ENCODE measurements around the gene COQ8B.
"Not testable (repeated sequence)": the region's sequence is repeated elsewhere in the genome, so short reads cannot be mapped to it uniquely, and the experiment has no call there.

Gene COQ8B

GRCh38 chr19:40716482-40717324 lies at the start of gene COQ8B, which contains the start of gene ITPKC:
Gene COQ8B (minus strand): TSS chr19:40716886. CDS start chr19:40714632, 2,254 bp downstream.
Gene ITPKC (plus strand): TSS chr19:40717112. CDS start chr19:40717136, 24 bp downstream.
- no peak for TF ChIP-seq YY1 (IDR thresholded peaks at IDR 0.05; ENCODE audit: insufficient read depth, insufficient read length)
- TF ChIP-seq ZNF274 (IDR thresholded peaks at IDR 0.05; ENCODE audit: low read depth, low read length), result no peak
- no peak for TF ChIP-seq SUZ12 (IDR thresholded peaks at IDR 0.05; ENCODE audit: extremely low read depth, insufficient read depth, insufficient read length)
- H3K9me3 ChIP-seq (ENCODE audit: insufficient read depth, low read length), result no peaks in the 10 kb centered on the region
- H3K4me1 ChIP-seq (ENCODE audit: insufficient read depth, insufficient read length), result peaks cover 2% of the 10 kb centered on the region
- H3K4me3 ChIP-seq (ENCODE audit: insufficient read length, low read depth), result peak within 1 kb of the TSS; percentile 87
- H3K36me3 ChIP-seq (ENCODE audit: insufficient read depth, insufficient read length, low read length), result peaks cover 9% of the 10 kb centered on the region
- no peaks in the 10 kb centered on the region for H3K27me3 ChIP-seq (ENCODE audit: insufficient read depth, insufficient read length)
- DNase-seq (ENCODE audit: low read depth, low spot score), result peak; percentile 86
- H3K9ac ChIP-seq (ENCODE audit: insufficient read length, low read depth), result peak within 1 kb of the TSS; percentile 89

DNA sequence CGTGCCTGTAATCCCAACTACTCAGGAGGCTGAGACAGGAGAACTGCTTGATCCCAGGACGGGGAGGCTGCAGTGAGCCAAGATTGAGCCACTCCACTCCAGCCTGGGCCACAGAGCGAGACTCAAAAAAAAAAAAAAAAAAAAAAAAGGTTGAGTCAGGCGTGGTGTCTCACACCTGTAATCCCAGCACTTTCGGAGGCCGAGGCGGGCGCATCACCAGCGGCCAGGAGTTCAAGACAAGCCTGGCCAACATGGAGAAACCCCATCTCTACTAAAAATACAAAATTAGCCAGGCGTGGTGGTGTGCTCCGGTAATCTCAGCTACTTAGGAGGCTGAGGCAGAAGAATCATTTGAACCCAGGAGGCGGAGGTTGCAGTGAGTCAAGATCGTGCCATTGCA lies 49.7 kb upstream of the COQ8B start:
- not testable (repeated sequence) for H3K4me1 ChIP-seq (ENCODE audit: insufficient read depth, insufficient read length); H3K9me3 ChIP-seq (ENCODE audit: insufficient read depth, low read length); DNase-seq (ENCODE audit: low read depth, low spot score); H3K9ac ChIP-seq (ENCODE audit: insufficient read length, low read depth); H3K27me3 ChIP-seq (ENCODE audit: insufficient read depth, insufficient read length); H3K4me3 ChIP-seq (ENCODE audit: insufficient read length, low read depth)
- H3K36me3 ChIP-seq (ENCODE audit: insufficient read depth, insufficient read length, low read length), result peaks cover 61% of the 10 kb centered on the region

DNA sequence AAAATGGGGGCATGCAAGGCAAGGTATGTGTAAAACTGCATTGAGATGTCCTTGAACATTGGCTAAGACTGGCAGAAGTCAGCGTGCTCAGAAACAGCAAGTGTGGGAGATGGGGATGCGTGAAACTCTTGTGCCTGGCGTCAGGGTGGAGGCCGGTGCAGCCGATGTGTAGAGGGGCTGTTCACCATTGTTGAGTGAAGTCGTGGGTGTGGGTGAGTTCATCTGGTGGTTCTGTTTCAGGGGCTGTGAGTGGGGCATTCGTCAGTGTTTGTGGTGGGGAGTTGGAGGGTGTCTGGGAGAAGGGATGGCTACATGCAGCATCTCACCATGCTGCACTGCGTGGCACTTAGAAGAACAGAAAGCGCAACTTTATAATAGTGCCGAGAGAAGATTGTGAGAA lies 47.3 kb upstream of the COQ8B start:
- H3K36me3 ChIP-seq (ENCODE audit: insufficient read depth, insufficient read length, low read length), result peaks cover 80% of the 10 kb centered on the region
- H3K4me3 ChIP-seq (ENCODE audit: insufficient read length, low read depth), result no peak overlapping the region
- no peaks in the 10 kb centered on the region for H3K9me3 ChIP-seq (ENCODE audit: insufficient read depth, low read length)
- no peak for DNase-seq (ENCODE audit: low read depth, low spot score)
- no peak overlapping the region for H3K9ac ChIP-seq (ENCODE audit: insufficient read length, low read depth)
- no peaks in the 10 kb centered on the region for H3K4me1 ChIP-seq (ENCODE audit: insufficient read depth, insufficient read length)
- H3K27me3 ChIP-seq (ENCODE audit: insufficient read depth, insufficient read length), result no peaks in the 10 kb centered on the region
- TF ChIP-seq ZNF274 (IDR thresholded peaks at IDR 0.05; ENCODE audit: low read depth, low read length) (no peak), SUZ12 (IDR thresholded peaks at IDR 0.05; ENCODE audit: extremely low read depth, insufficient read depth, insufficient read length) (no peak), YY1 (IDR thresholded peaks at IDR 0.05; ENCODE audit: insufficient read depth, insufficient read length) (no peak)

DNA sequence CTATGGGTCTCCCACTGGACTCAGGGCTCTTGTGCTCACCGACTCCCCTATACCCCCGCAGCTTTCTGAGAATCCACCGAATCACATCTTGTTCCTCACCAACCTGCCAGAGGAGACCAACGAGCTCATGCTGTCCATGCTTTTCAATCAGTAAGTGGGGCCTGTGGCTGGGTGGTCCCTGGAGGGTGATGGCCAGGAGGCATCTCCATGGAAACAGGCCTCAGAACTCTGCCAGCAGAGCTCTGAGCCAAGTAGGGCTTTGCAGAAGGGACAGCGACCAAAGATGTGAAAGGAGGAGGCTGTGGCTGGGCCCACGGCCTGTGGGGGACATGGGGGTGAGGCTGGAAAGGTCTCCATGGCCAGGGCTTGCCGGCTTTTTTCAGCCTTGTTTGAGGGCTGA lies 46.8 kb upstream of the COQ8B start:
- Histone ChIP-seq H3K9me3 (ENCODE audit: insufficient read depth, low read length) (no peaks in the 10 kb centered on the region), H3K36me3 (ENCODE audit: insufficient read depth, insufficient read length, low read length) (peaks cover 77% of the 10 kb centered on the region), H3K27me3 (ENCODE audit: insufficient read depth, insufficient read length) (no peaks in the 10 kb centered on the region), H3K9ac (ENCODE audit: insufficient read length, low read depth) (no peak overlapping the region), H3K4me3 (ENCODE audit: insufficient read length, low read depth) (no peak overlapping the region), H3K4me1 (ENCODE audit: insufficient read depth, insufficient read length) (no peaks in the 10 kb centered on the region)
- TF ChIP-seq ZNF274 (IDR thresholded peaks at IDR 0.05; ENCODE audit: low read depth, low read length), result no peak
- no peak for DNase-seq (ENCODE audit: low read depth, low spot score)

GRCh38 chr19:40762754-40763470 lies 46.2 kb upstream of the COQ8B start:
- Histone ChIP-seq H3K27me3 (ENCODE audit: insufficient read depth, insufficient read length) (no peaks in the 10 kb centered on the region), H3K4me3 (ENCODE audit: insufficient read length, low read depth) (no peak overlapping the region), H3K9me3 (ENCODE audit: insufficient read depth, low read length) (no peaks in the 10 kb centered on the region), H3K9ac (ENCODE audit: insufficient read length, low read depth) (no peak overlapping the region), H3K36me3 (ENCODE audit: insufficient read depth, insufficient read length, low read length) (peaks cover 82% of the 10 kb centered on the region), H3K4me1 (ENCODE audit: insufficient read depth, insufficient read length) (no peaks in the 10 kb centered on the region)
- no peak for TF ChIP-seq YY1 (IDR thresholded peaks at IDR 0.05; ENCODE audit: insufficient read depth, insufficient read length)
- TF ChIP-seq SUZ12 (IDR thresholded peaks at IDR 0.05; ENCODE audit: extremely low read depth, insufficient read depth, insufficient read length), result no peak
- TF ChIP-seq ZNF274 (IDR thresholded peaks at IDR 0.05; ENCODE audit: low read depth, low read length), result no peak
- no peak for DNase-seq (ENCODE audit: low read depth, low spot score)

DNA sequence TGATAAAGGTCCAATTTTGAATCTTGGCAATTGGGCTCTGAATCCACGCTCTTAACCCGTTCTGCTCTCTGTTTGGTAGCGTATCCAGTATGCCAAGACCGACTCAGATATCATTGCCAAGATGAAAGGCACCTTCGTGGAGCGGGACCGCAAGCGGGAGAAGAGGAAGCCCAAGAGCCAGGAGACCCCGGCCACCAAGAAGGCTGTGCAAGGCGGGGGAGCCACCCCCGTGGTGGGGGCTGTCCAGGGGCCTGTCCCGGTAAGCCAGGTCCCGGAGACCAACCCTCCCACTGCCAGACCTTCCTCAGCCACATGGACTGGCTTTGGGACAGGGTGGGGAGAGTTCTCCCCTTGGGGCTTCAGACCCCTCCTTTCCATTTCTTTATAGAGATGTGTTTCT lies 42.7 kb upstream of the COQ8B start:
- Histone ChIP-seq H3K9ac (ENCODE audit: insufficient read length, low read depth) (no peak overlapping the region), H3K9me3 (ENCODE audit: insufficient read depth, low read length) (no peaks in the 10 kb centered on the region), H3K36me3 (ENCODE audit: insufficient read depth, insufficient read length, low read length) (peaks cover 91% of the 10 kb centered on the region), H3K4me1 (ENCODE audit: insufficient read depth, insufficient read length) (peaks cover 12% of the 10 kb centered on the region), H3K4me3 (ENCODE audit: insufficient read length, low read depth) (no peak overlapping the region), H3K27me3 (ENCODE audit: insufficient read depth, insufficient read length) (no peaks in the 10 kb centered on the region)
- DNase-seq (ENCODE audit: low read depth, low spot score), result no peak
- TF ChIP-seq ZNF274 (IDR thresholded peaks at IDR 0.05; ENCODE audit: low read depth, low read length) (no peak), YY1 (IDR thresholded peaks at IDR 0.05; ENCODE audit: insufficient read depth, insufficient read length) (no peak), SUZ12 (IDR thresholded peaks at IDR 0.05; ENCODE audit: extremely low read depth, insufficient read depth, insufficient read length) (no peak)

DNA sequence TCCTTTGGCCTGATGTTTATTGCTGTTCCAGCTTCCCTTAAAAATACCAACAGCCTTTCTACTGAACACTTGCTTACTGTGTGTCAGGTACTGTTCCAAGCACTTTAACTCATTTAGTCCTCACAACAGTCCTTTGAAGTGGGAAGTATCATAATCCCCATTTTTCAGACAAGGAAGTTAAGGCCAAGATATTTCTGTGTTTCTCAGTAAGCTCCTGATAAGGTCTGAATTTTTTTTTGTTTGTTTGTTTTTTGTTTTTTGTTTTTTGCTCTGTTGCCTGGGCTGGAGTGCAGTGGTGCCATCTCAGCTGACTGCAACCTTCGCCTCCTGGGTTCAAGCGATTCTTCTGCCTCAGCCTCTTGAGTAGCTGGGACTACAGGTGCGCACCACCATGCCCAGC lies 41.8 kb upstream of the COQ8B start:
- no peak for DNase-seq (ENCODE audit: low read depth, low spot score)
- Histone ChIP-seq H3K9ac (ENCODE audit: insufficient read length, low read depth) (no peak overlapping the region), H3K27me3 (ENCODE audit: insufficient read depth, insufficient read length) (no peaks in the 10 kb centered on the region), H3K9me3 (ENCODE audit: insufficient read depth, low read length) (no peaks in the 10 kb centered on the region), H3K4me3 (ENCODE audit: insufficient read length, low read depth) (no peak overlapping the region), H3K36me3 (ENCODE audit: insufficient read depth, insufficient read length, low read length) (peaks cover 86% of the 10 kb centered on the region), H3K4me1 (ENCODE audit: insufficient read depth, insufficient read length) (peaks cover 13% of the 10 kb centered on the region)
- no peak for TF ChIP-seq YY1 (IDR thresholded peaks at IDR 0.05; ENCODE audit: insufficient read depth, insufficient read length)
- TF ChIP-seq ZNF274 (IDR thresholded peaks at IDR 0.05; ENCODE audit: low read depth, low read length), result no peak

Measured in NT2/D1 (cell line).